NCI-H128 (cell line): Measurements from ENCODE around the gene EFNA3.
"Not testable (repeated sequence)": the region's sequence is repeated elsewhere in the genome, so short reads cannot be mapped to it uniquely, and the experiment has no call there.

Experiments
- DNase-seq: peaks from one replicate; lab custom pipeline; 2025; ENCODE audit not compliant: unreplicated experiment; lab: John Stamatoyannopoulos, UW

EFNA3 gene

DNA sequence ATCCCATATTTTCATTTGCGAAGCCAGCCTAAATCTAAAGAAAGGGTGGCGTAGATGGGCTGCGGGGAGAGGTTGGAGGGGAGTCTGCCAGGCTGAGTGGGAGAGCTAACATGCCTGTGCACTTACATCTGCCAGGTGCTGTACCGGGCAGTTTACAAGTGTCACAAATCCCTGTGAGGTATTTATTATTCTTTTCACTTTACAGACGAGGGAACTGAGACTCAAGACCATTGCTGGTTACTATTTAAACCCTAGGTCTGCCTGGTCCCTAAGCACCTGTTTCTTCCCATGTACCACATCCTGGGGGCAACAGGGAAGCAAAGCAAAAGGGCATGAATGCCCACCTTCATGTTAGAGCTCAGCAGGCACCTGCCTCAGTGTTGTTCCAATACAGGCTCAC, 29.7 kb downstream of the EFNA3 start:
- no peak for DNase-seq

GRCh38 chr1:155110381-155110780, 31.7 kb downstream of the EFNA3 start:
- no peak for DNase-seq

- DNase-seq: no peak
Measured at GRCh38 chr1:155110826-155111225, 32.2 kb downstream of the EFNA3 start.

- no peak for DNase-seq
Measured at GRCh38 chr1:155113450-155113980, 34.9 kb downstream of the EFNA3 start.

GRCh38 chr1:155116113-155116764, 37.6 kb downstream of the EFNA3 start:
- no peak for DNase-seq

DNA sequence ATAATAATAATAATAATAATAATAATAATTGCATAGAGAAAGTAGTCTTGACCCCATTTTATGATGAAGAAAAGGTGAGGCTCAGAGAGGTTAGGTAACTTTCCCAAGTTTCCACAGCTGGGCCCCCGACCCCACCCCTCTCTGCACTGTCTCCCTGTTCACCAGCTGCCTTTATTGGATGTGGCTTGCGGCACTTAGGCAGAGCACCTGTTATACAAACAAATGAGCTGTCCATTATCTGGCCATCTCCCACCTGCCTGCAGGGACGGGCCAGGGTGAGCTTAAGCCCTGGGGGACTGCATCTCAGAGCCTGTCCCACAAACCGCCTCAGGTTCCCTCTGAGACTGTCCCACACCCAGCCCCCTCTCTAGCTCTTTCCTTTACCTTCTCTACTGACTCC, 39.0 kb downstream of the EFNA3 start:
- no peak for DNase-seq

DNA sequence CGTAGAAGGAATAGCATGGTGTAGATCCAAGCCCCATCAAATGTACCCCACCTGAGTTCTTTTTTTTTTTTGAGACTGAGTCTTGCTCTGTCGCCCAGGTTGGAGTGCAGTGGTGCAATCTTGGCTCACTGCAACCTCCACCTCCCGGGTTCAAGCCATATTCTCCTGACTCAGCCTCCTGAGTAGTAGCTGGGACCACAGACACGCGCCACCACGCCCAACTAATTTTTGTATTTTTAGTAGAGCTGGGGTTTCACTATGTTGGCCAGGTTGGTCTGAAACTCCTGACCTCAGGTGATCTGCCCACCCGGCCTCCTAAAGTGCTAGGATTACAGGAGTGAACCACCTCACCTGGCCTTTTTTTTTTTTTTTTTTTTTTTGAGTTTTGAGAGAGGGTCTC, 39.5 kb downstream of the EFNA3 start:
- DNase-seq: not testable (repeated sequence)

DNA sequence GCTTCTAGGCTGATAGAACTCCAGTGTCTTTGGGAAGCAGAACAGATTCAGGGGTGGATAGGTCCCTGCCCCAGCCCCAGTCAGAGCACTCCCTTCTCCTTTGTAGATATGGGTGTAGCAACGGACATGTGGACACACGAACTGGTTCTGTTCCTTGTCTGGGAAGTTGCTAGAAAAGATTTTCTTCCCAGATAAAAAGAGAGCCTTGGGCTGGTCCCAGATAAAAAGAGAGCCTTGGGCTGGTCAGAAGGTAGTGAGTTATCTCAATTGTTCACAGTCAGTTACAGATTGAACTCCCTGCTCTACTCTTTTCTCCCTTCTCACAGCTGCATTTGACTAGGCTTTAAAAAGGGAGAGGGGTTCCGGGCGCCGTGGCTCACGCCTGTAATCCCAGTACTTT, 41.6 kb downstream of the EFNA3 start:
- DNase-seq: no peak

DNA sequence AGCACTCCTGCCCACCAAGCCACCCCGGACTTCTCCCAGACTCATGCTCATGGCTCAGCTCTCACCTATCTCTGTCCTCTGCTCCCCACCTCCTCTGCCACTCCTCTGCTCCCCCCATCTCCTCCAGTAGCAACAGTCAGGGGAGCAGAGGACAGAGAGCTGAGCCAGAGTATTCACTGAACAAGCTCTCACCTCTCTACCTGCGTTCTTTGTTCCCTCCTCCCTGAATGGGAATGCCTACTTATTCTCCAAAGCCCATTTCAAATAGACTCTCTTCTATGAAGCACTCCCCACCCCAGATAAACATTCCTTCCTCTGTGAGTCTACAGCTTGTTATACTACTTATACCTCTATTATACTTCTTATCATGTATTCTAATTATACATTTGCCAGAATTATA, 42.6 kb downstream of the EFNA3 start:
- no peak for DNase-seq

- no peak for DNase-seq
Measured at GRCh38 chr1:155122308-155122707, 43.7 kb downstream of the EFNA3 start.

DNA sequence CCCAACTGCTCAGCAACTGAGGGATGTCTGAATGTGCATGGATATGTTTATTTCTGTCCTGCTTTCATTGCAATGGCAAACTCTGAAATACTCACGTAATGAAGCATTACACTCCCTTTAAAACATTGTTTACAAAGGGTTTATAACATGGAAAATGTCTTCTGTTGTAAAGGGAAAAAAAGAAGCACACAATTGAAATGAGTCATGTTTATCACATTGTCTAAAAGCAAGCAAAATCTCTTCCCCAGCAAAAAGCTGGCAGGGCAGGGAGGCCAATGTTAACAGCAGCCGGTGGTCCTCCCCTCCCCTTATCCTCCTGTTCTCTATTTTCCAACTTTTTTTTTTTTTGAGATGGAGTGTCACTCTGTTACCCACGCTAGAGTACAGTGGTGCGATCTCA, 45.2 kb downstream of the EFNA3 start:
- no peak for DNase-seq

DNA sequence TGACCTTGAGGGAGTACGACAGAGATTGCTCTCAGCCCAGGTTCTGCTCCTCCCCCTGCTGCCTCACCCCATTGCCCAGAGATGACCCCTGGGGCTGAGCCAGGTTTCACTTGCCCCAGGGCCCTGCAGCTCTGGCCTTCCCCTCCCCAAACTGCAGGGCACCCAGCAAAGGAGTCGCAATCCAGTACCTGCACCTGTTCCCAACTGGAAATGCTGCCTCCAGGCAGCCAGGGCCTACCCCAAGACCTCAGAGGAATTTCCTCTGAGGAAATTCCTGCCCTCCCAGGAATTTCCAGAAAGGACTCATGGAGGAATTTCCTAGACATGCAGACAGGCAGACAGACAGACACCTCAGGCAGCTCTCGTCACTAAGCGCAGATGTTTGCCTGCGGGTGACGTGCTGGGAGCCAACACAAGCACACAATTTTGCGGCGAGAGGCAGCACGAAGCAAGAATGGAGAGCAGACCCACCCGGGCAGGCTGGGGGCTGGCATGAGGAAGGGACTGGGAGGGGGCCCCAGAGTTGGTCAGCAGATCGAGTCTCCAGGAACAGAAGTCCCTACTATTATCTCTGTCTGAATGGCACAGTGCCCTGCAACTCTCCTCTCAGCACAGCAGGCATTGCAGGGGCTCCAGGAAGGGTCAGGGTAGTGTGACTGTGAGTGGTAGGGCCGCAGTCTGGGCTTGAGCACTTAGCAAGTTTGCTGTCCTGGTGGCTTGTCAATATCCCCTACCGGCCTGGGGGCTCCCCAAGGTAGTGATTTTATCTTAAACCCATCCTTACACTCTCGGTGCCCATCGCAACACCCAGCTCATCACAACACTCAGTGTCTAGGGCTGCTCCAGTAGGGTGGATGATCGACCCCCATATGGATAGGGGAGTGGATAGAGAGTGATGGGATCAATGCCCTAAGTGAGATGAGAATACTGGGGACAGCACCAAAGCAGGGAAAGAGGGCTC, 46.1 kb downstream of the EFNA3 start:
- DNase-seq: no peak

DNA sequence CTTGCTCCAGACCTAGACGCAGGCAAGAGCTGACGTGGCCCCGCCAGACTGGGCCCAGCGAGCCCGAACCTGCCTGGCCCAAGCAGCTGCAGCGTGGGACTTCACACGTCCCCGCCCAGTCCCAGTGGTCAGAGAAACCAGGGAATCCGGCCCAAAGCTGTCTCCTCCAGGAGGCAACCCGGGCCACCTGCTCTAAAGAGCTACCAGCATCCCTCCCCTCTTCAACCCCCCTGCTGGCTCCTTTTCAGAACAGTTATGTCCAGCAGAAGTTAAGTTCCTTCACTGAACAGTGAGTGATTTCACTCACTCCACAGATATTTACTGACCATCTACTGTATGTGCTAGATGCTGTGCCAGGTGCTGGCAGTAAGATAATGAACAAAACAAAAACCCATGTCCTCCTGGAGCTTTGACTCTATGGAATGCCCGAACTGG, 46.9 kb downstream of the EFNA3 start:
- DNase-seq: no peak

DNA sequence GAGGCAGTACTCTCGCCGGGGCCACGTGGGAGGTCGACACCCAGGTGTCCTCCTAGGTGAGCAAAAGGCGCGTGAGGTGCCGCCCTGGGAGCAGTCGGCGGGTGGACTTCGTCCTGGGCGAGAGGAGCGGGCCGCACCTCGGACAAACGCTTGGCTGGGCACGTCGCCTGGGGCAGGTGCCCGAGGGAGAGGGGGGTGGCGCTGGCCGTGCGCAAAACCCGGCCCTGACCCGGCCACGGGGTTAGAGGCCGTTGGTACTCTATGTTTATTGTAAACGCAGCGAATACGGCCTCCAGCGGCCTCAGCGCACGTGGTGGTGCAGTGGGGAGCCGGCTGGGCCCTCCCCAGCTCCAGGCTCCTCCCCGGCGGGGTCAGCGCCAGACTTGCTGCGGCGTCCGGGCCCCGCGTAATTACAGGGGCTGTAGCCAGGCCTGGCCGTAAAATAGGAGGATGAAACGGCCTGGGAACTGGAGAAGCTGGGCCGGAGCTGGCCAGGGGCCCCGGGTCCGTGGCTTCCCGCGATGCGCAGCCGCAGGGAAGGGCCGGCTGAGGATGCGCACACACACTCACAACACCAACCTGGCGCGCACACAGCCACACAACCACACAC, 47.4 kb downstream of the EFNA3 start:
- no peak for DNase-seq

DNA sequence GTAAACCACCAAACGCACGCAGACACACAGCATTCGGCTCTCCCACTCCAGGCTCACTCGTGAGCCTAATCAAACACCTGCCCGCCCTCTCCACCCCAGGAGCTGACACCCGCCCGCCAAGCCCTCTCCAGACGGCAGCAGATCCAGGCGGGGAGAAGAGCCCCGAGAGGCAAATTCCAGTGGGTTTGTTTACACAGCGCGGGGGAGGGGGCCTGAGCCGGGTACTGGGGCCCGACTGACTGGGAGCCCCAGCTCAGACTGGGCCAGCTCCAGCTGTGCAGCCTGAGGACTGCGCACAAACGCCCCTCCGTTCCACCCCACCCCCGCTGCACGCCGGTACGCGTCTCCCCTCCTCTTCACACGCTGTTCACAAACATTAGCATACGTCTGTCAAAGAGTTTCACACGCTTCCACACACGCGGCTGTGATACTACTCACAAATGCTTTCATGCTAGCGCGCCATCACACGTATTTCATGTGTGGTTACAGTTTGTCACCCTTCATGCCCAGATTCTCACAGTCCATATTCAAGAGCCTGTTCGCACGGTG, 48.0 kb downstream of the EFNA3 start:
- DNase-seq: peak; percentile 36

GRCh38 chr1:155127105-155127966, 48.7 kb downstream of the EFNA3 start, which contains the start of gene EFNA1:
EFNA1 (plus strand) TSS chr1:155127876; CDS start chr1:155127978, 102 bp downstream.
- DNase-seq: peak; percentile 36

DNA sequence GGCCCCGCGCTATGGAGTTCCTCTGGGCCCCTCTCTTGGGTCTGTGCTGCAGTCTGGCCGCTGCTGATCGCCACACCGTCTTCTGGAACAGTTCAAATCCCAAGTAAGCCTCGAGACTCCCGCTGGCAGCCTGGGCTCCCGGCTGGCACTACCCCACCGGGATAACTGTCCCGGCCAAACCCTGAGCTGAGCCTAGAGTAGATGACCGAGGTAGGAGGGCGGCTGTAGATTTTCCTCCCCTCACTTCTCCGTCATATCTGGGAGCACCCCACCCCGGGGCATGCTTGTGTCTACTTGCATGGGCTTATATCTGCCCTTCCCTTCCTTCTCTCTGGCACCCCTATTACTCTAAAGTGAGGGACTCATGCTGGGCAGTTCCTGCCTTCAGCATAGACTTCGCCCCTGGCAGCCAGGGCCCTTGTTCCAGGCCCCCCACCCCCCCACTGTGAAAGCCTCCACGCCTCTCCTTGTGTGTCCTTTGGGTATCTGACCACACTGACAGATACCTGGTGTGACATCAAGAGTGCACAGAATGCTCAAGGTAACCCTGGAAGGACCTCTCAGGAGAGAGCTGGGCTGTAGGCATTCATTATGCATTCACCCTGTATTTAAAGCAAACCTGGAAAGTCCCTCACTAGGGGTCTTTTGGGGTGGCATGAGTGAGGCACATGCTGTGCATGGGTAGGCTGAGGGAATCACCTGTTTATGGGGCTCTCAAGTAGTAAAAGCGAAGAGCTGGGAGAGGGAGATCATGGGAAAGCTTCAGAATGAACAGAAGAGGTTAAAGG, 49.5 kb downstream of the EFNA3 start:
- DNase-seq: no peak

GRCh38 chr1:155128755-155129473, 50.3 kb downstream of the EFNA3 start:
- no peak for DNase-seq
